Fibroblast of gingiva (primary cell): ENCODE results near the gene PHTF2.

Source experiments
- DNase-seq: peaks from one replicate; pipeline ENCODE4 v3.0.0-alpha.2; 2011; ENCODE audit warnings: low read depth

PHTF2 gene

GRCh38 chr7:77931841-77932240 lies 133.3 kb downstream of the PHTF2 start:
- DNase-seq, result no peak

GRCh38 chr7:77933394-77933793 lies 134.8 kb downstream of the PHTF2 start:
- no peak for DNase-seq

GRCh38 chr7:77935652-77936348 lies 137.2 kb downstream of the PHTF2 start:
- DNase-seq, result no peak

- DNase-seq, result peak; percentile 30
These were observed 142.1 kb downstream of the PHTF2 start for GRCh38 chr7:77940647-77941046.

- no peak for DNase-seq
These were observed 143.9 kb downstream of the PHTF2 start for GRCh38 chr7:77942431-77942830.

GRCh38 chr7:77944183-77945182 lies 145.9 kb downstream of the PHTF2 start:
- DNase-seq, result no peak

GRCh38 chr7:77950548-77950947 lies 152.0 kb downstream of the PHTF2 start:
- DNase-seq, result no peak

- DNase-seq, result peak; percentile 17
These were observed 156.4 kb downstream of the PHTF2 start for GRCh38 chr7:77954773-77955555.

GRCh38 chr7:77958436-77958835 lies 159.9 kb downstream of the PHTF2 start:
- no peak for DNase-seq

- no peak for DNase-seq
These were observed 160.5 kb downstream of the PHTF2 start for GRCh38 chr7:77959080-77959479.

- no peak for DNase-seq
These were observed 161.8 kb downstream of the PHTF2 start for GRCh38 chr7:77960336-77960735.

GRCh38 chr7:77967429-77967828 lies 168.9 kb downstream of the PHTF2 start:
- no peak for DNase-seq

- no peak for DNase-seq
These were observed 173.2 kb downstream of the PHTF2 start for GRCh38 chr7:77971726-77972125.

GRCh38 chr7:77975672-77976480 lies 177.3 kb downstream of the PHTF2 start:
- no peak for DNase-seq

- DNase-seq, result no peak
These were observed 180.6 kb downstream of the PHTF2 start for GRCh38 chr7:77979219-77979618.

- no peak for DNase-seq
These were observed 181.6 kb downstream of the PHTF2 start for GRCh38 chr7:77980087-77980713.

GRCh38 chr7:77982926-77983550 lies 184.5 kb downstream of the PHTF2 start:
- DNase-seq, result no peak

- no peak for DNase-seq
These were observed 185.4 kb downstream of the PHTF2 start for GRCh38 chr7:77983973-77984372.

GRCh38 chr7:77985232-77985973 lies 186.8 kb downstream of the PHTF2 start:
- no peak for DNase-seq

- DNase-seq, result peak; percentile 56
These were observed 187.4 kb downstream of the PHTF2 start for GRCh38 chr7:77985974-77986339.
